T-helper 1 cell (primary cell): Measurements from ENCODE around the gene CYGB.

Source experiments
- DNase-seq, 5 donors: peaks; one replicate each; pipeline ENCODE4 v3.0.0-alpha.2; 2012 to 2020

Gene CYGB

DNA sequence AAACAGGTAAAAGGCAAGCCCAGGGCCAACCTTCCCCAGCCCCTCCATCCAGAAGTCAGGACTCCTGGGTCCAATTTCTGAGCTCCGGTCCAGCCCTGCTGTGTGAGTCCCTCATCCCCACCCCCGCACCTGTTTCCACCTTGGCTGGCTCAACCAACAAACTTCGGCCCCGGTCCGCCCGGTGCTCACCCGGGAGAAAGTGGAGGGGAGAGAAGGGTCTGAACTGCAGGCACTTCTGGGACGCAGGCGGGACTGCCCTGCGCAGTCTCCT, 36.8 kb downstream of the CYGB start:
- no peak for DNase-seq

DNA sequence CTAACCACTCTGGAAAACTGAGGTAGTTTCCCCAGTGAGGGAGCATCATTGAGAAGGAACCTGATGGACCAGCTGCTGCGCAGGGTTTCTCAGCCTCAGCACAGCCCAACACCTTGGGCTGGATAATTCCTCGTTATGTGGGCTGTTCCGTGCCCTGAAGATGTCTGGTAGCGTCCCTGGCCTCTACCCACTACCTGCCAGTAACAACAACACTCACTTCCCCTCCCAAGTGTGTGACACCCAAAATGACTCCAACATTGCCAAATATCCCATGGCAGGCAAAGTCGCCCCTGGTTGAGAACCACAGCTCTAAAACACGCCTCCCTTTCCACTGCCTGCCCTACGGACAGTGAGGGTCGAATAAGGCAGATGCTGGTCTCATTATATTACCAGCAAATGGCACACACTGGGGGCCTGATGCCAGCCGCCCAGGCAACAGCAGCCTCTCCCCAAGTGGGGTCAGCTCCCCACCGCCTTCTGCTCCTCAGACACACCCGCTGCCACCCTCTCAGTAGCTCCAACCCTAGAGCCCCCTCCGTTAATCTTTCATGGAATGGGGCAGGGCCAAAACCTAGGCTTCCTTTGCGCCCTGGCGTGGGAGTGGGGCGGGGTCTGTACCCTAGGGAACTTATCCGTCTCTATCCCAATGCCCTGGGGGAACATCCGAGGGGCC, 37.3 kb downstream of the CYGB start:
- no peak for DNase-seq

DNA sequence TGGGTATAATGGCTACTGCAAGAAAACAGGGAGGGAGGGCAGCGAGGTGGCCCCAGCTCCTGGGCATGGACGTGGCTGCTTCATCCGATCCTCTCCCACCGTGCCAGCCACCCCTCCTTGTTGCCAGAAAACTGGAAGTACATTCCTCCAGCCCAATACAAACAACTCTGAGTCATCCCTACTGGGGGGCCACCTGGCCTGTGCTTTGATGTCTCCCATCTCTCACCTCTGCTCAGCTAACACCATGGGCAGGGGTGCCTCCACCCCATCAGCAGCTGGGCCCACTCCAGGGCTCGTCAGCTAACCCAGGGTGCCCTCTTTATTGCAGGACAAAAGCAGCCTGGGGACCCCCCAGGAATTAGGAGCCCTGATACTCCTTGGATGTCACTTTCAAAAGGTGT, 38.2 kb downstream of the CYGB start:
- DNase-seq, result no peak

DNA sequence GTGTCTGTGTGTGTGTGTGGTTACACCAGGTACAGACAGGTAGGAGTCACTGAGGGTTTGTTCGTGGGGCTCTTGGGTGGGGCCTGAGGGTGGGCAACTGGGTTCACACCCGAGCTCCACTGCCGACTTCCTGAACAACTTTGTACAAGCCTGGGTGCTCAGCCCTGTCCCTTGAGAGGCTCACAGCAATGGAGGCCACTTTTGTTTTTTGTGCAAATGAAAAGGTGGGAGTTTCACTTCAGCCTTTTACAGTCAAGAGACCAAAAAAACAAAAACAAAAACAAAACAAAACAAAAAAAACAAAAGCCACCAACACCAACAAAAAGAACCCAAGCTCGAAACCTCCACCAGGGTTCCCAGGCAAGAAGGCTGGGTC, 38.6 kb downstream of the CYGB start:
- no peak for DNase-seq

DNA sequence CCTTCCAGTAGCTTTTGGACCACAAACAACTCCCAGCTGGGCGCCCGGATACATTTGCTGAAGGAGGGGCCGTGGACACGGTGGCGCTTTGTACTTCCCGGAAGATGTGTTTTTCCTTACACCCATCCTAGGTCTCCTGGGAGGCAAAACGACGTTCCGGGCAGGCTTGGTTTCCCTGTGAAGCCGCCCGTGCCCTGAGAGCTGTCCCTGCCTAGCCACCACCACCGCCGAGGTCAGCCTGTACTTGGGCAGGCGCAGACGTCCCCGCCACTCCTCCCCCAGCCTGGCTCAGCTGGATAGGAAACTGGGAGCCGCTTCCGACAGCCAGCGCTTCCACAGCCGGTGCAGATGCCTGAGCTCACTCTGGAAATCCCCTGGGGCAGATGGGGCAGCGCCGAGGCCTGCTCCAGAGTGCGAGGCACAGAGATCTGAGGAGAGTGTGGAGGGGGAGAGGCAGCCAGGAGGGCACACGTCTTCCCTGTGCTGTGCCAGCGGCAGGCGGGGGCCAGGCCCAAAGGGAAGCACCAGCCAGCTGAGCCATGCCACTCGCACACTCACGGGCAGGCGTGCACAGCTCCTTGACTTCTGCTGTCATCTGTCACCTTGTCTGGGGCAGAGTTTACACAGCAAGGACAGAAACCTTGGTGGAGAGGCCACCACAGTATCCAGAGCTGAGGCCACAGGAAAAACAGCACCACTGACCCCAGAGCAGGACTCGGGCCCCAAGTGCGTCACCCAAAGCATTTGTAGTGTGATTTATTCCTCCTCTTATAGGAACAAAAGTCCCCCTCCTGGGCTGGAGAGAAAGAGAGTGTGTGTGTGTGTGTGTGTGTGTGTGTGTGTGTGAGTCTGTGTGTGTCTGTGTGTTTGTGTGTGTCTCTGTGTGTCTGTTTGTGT, 39.3 kb downstream of the CYGB start:
- DNase-seq, result no peak

DNA sequence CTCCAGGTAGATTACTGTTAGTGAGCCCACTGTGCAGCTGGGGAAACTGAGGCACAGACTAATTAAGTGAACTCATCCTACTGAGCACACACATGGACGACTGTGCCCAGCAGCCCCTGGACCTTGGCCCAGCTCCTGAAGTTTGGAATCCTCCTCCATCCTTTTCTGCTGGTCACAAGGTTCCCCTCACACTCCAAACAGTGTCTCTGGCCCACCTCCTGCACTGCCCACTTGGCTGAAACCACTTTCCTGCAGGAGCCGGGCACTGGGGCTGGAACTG, 39.9 kb downstream of the CYGB start:
- DNase-seq, result no peak

DNA sequence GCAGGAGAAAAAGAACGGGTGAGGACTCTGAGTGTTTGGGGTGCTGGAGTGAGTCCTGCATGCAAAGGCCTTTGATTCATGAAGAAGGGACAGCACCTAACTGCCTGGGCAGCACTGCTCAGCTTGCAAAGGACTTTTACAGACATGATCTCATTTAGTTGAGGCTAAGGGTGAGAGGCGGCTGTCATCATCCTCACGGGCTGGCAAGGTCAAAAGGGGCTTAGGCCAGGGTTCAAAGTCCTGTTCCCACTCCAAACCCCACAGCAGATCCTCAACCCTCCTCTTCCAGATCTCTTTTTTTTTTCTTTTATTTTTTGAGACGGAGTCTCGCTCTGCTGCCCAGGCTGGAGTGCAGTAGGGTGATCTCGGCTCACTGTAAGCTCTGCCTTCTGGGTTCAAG, 41.0 kb downstream of the CYGB start:
- DNase-seq, result no peak

DNA sequence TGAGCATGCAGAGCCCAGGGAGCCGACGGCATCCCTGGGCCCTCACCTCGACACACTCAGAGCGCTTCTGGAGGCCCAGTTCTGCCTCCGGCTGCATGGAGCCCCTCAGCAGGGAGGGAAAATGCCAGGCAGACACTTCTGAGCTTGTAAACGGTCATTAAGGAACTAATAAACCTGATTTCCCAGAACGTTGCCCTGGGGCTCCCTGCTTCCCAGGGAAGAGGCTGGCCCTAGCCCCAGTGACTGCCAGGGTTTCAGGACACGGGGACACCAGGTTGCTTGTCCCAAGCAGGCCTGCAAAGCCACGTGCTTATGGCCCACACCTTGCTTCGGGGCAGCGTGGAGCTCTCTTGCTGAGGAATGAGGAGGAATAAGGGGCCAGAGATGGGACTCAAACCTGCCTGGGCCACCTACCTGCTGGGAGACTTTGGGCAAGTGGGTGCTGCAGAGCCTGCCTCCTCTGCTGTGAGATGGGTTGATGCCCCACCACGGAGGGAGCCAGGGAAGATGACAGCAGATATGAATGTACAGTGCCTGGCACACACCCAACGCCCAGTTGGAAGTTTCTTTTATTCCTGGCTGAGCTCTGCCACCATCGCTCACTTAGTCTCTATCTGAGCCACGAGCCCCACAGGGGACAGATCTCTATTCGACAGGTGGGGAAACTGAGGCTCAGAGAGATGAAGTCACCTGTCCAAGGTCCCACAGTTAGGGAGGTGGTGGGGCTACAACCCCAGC, 41.7 kb downstream of the CYGB start:
- DNase-seq, result no peak

DNA sequence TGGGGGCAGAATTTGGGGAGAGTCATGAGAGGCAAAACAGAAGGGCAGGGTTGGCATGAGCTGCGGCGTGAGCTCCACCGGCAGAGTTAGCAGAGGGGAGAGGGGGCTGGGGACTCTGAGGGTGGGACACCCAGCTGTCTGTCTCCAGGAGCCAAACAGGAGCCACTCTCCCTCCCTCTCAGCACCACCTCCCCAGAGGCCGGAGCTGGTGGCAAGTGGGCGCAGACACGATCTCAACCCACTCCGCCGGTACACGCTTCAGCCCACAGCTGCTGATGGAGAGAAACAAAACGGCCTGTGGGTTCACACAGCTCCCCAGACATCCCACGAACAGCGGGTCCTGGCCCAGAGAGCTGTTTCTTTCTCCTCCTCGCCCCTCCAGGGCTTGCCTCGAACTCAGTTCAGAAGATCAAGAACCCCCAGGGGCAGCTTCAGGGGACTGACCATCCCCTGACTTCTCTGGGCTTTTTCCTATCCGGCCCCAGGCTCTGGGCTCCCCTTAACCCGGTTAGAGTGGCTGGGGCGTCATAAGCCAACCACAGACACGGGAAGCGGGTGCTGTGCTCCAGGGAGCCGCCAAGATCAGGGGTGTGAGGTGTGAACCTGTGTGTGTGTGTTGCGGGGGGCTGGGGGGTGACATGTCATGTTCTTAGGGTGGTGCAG, 43.9 kb downstream of the CYGB start:
- no peak for DNase-seq

DNA sequence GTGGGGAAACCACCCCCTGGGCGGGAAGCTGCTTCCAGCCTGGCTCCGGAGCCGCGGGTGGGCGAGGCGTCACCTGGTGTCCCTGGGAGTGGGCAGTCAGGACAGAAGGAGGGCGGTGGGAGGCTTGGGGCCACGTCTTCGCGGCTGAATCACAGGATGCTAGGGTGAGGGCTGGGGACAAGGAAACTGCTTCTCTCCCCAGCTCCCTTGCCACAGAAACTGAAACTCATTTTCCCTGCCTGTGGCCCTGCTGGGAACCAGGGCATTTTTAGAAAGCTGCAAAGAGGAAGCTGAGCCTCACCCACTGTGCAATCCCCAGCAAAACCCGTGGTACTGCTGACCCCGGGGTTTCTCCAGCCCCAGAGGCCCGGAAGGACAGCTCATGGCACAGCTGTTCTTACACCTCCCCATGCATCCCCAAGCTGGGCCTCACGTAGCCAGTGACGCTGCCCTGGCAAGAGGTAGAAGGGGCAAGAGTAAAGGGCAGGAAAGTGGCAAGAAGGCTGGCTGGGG, 44.5 kb downstream of the CYGB start:
- DNase-seq, result peak in 1 of 5 donors; percentile 65

DNA sequence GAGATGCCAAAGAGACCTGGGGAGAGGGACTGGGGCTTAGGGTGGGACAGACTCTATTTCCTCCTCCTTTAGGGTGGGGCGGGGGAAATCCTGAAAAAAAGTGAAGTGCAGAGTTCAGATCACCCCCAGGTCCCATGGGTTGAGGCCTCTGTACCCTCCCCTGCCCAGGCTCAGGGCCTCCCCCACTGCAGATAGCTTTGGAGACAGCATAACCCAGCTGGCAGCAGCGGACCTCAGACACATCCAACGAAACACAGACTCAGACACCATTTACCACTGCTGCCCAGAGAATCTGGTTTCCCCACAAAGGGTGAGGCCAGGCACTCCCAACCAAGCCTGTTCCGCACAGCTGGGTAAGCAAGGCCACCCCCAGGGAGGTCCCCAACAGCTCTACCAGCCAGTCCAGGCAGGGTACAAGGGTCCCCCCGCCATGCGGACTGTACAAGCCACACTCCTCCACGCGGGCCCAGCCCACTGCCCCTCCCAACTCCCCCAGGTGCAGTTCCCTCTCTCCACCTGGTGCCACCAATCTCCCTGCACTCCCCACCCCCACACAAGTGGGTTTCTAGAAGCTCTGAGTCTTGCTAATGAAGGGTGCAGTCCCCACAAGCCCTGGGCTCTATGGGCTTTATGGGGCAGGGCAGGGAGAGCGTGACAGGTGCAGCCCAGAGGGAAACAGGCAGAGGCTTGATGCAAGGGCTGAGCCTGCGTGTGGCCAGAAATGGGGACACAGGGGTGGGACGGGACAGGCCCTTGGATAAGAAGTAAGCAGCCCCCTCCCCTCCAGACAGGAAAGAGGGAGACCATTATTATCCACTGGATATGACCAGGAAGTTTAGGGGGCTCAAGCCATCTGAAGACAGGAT, 45.2 kb downstream of the CYGB start:
- DNase-seq, result no peak

DNA sequence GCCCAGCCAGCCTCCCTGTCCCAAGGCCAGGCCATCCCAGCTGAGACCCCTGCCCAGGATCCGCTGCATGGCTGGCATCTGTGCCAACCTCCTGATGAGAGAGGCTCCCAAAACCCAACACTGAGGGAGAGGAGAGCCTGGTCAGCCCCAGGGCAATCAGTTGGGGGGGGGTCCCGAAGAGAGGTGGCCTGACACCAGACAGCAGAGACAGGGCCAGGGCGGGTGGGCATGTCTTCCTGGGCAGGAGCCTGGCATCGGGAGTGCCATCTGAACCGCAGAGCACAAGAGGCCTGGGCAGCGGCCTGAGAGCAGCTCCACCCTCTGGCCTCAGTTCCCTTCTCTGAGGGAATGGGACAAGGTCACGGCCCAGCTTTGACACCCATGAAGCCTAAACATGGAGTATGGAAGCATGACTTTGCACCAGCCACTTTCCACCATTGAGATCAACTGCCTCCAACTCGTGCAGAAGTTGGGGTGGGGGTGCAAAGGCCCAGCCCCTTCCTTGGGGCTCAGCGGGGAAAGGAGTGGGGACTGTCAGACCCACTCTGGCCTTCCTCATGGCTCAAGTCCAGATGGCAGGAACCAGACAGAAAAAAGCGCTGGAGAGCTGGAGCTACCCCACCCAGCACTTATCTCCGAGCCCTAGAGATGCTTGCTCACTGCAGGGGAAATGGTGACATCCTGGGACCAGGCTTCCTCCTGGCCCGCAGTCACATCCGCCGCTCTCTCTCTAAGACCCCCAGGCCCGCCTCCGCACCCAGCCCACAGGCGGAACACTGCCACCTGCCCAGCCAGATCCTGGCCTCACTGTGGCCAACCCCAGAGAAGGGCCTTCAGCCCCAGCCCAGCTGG, 46.0 kb downstream of the CYGB start:
- DNase-seq, result no peak

DNA sequence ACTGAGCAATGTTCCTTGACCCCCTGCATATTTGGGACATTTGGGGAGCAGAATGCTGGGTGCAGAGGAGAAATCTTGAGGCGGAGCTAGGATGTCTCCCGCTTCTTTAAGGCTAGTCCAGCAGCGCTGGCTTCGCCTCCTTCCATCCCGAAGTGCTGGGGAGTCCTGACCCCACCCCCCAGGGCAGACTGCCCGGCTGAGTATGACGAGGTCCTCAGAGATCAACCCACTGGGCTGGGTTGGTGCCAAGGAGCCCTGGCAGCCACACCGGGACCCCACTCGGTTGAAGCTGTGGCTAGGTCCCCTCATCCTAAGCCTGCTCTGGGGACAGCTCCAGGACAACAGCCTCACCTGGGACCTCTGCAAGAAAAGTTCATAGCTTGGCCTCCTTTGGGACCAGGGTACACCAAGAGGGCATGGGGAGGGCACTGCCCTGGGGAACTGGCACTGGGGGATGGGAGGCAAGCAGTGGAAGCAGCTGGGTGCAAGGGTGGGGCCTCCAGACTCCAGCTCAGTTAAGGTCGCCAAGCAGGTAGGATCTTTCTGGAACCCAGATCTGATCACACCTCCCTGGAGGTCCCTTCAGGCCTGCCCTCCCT, 47.3 kb downstream of the CYGB start:
- no peak for DNase-seq

DNA sequence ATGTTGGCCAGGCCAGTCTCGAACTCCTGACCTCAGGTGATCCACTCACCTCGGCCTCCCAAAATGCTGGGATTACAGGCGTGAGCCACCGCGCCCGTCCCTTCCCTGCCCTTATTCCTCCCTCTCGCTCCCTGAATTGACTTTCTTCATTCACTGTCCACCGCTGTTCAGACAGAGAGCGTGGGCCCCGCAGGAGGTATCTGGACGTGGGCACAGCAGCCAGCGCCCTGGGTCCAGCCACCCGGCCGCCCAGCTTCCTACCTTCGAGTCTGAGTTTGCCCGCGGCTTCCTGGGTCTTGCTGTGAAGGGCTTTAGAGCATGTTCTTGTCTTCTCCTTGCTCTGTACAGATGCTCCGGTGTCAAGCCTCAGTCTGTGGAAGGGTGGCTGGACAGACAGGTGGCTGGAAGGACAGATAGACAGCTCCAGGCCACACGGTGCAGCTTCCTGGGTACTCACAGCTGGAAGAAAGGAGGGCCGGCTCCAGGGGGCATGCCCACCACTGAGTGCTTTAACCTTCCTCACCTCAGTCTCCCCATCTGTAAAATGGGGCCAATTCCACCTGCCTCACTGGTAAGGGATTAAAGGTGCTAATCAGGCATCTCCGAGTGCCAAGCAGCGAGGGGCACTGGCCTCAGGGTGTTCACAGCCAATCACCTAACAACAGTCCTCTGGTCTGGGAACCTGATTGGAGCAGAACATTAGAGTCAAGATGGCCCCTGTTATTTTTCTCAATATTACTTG, 49.9 kb downstream of the CYGB start:
- DNase-seq, result no peak

DNA sequence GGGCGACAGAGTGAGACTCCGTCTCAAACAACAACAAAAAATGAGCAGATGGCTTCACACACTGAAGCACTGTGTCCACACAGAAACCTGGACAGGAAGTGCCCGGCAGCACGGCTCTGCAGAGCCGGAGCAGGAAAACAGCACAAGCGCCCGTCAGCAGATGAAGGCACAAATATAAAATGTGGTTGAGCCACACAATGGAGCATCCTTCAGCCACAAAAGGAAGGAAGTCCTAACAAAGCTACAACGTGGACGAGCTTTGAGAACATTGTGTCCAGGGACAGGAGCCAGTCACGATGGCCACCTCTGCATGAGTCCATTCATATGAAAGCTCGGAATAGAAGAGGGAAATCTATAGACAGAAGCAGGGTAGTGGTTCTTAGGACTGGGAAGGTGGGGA, 51.9 kb downstream of the CYGB start:
- no peak for DNase-seq

DNA sequence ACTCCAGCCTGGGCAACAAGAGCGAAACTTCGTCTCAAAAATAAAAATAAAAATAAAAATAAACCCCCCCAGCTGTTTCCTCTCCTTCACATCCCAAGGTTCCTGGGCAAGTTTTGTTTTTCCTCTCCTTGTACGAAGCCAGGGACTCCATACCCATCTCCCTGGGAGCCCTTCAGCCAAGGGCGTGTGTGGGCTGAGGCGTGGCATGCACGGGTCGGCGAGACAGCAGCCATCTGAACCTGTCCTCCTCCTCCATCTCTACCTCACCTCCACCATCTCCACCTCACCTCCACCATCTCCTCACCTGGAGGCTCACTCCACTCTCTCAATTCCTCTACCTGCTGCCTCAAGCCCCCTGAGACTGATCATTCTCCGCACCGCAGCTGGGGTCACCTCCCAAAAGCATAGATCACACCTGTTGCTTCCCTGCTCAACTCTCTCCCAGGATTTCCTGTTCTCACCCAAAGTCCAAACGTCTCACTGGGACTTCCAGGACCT, 53.2 kb downstream of the CYGB start:
- DNase-seq, result no peak

DNA sequence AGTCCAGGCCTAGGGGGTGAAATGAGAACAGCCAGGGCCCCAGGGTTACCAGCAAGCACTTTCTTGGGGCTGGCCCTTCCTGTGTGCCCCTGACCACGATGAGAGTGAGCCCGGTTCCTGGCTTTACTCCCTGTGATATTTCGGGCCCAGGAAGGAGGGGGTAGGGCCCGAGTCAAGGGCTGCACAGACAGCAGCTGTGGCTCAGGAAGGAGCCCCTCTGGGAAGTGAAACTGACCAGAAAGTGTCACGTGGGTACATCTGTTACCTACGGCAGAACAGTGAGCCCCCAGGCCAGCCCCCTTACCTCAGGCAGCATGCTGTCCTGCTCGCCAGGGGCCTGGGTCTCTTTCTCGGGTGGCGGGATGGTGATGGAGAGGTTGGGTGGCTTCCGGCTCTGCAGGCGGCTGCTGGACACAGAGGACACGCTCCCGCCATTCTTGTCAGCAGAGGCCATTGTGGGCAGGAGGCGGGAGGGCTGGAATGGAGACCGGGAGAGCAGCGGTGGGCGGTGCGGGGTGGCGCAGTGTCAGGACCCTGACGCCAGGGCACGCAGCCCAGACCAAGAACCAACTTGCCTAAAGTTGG, 56.3 kb downstream of the CYGB start:
- no peak for DNase-seq

DNA sequence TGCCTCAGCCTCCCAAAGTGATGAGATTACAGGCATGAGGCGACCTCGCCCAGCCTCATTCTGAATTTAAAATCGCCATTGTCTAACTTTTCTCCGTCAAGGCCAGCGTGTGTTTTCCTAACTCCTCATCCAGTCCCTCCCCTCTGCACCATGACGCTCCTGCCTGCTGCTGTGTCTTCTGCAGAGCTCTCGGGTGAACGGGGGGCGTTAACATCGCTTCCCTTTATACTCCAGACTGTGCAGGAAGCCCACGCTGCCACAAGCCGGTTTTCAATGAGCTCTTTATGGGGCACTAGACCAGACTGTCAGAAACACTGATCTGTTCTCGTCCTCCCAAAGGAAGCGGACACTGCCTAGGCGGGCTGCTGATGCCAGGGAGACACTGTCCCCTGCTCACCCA, 56.9 kb downstream of the CYGB start:
- DNase-seq, result no peak

DNA sequence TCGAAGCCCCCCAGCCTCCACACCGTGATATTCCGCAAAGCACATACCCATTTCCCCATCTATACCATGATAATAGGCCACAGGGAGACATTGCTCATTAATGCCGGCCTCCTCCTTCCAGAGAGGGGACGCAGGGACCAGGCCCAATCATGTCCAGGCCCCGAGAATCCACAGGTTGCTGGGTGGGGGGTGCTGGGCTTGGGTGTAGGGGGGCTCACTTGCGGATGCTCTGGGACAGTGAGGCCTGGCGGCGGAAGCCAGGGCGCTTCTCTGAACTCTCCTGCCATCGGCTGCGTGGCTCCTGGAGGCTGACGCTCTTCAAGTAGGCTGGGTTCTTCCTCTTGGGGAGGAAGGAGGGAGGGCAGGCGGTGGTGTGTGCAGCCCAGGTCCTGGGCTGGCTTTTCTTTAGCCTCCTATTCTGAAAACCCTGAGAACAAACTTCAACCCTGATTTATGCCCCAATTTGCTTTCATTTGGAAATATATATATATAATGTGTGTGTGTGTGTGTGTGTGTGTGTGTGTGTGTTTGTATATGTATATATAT, 57.9 kb downstream of the CYGB start:
- DNase-seq, result no peak
